Loucy (cell line): Measurements from ENCODE around the gene AGBL4.
A peak's percentile ranks its signal among the peaks of the same experiment; 100 is the strongest.

Experiments
- H2AFZ ChIP-seq: fragments of 200-600 bp; sonication (generic); 2 replicates; pipeline ENCODE4 v1.6.0; 2016; ENCODE audit warnings: antibody characterized with exemption, mild to moderate bottlenecking, low read length, moderate library complexity
- H3F3A ChIP-seq: fragments of 200-600 bp; 2 replicates; pipeline ENCODE4 v1.6.0; 2016; ENCODE audit warnings: antibody characterized with exemption, low read depth, mild to moderate bottlenecking
- H3K27me3 ChIP-seq: fragments of 200-600 bp; sonication (generic); 2 replicates; pipeline ENCODE4 v1.6.1; 2014; ENCODE audit warnings: low read length, mild to moderate bottlenecking; ENCODE audit not compliant: insufficient read depth, poor library complexity, severe bottlenecking
- H3K36me3 ChIP-seq: fragments of 200-600 bp; sonication (generic); 2 replicates; pipeline ENCODE4 v1.6.1; 2016; ENCODE audit warnings: low read length; ENCODE audit not compliant: insufficient read depth
- H3K4me1 ChIP-seq: fragments of 200-600 bp; sonication (generic); 2 replicates; pipeline ENCODE4 v1.5.1; 2014; ENCODE audit warnings: low read length, mild to moderate bottlenecking; ENCODE audit not compliant: insufficient read depth, poor library complexity, severe bottlenecking
- H3K4me2 ChIP-seq: fragments of 200-600 bp; sonication (generic); 2 replicates; pipeline ENCODE4 v1.6.0; 2014; ENCODE audit warnings: antibody characterized with exemption, low read length, low read depth, mild to moderate bottlenecking; ENCODE audit not compliant: poor library complexity, severe bottlenecking
- H3K4me3 ChIP-seq: fragments of 200-600 bp; sonication (generic); 2 replicates; pipeline ENCODE4 v1.5.1; 2014; ENCODE audit warnings: low read length, mild to moderate bottlenecking, mixed read lengths; ENCODE audit not compliant: poor library complexity, severe bottlenecking
- H3K79me2 ChIP-seq: fragments of 200-600 bp; sonication (generic); 2 replicates; pipeline ENCODE4 v1.6.1; 2014; ENCODE audit warnings: low read length; ENCODE audit not compliant: insufficient read depth
- H3K9ac ChIP-seq: fragments of 200-600 bp; sonication (generic); 2 replicates; pipeline ENCODE4 v1.6.0; 2014; ENCODE audit warnings: mild to moderate bottlenecking, low read depth, low read length, moderate library complexity; ENCODE audit not compliant: poor library complexity, severe bottlenecking
- H3K9me2 ChIP-seq: fragments of 200-600 bp; sonication (generic); replicated peaks from 2 replicates; pipeline ENCODE4 v1.6.1; 2016; ENCODE audit warnings: low read depth, low read length, mixed read lengths
- H3K9me3 ChIP-seq: fragments of 200-600 bp; sonication (generic); 2 replicates; pipeline ENCODE4 v1.6.1; 2014; ENCODE audit warnings: mild to moderate bottlenecking, antibody characterized with exemption, low read length, low read depth; ENCODE audit not compliant: insufficient read depth
- H4K20me1 ChIP-seq: fragments of 200-600 bp; sonication (generic); 2 replicates; pipeline ENCODE4 v1.6.0; 2014; ENCODE audit warnings: antibody characterized with exemption, low read length, mild to moderate bottlenecking; ENCODE audit not compliant: insufficient read depth, poor library complexity, severe bottlenecking
- EZH2phosphoT487 ChIP-seq: fragments of 200-600 bp; IDR thresholded peaks from 2 replicates; pipeline ENCODE4 v1.6.1; 2018; ENCODE audit warnings: antibody characterized with exemption, mild to moderate bottlenecking, moderate library complexity, borderline replicate concordance
- TF ChIP-seq, protein P1 (sequence below): fragments of 200-600 bp; sonication (generic); conservative IDR thresholded peaks from 2 replicates; pipeline ENCODE4 v1.5.1; 2014; ENCODE audit warnings: mild to moderate bottlenecking, antibody characterized with exemption, low read length

The AGBL4 gene

GRCh38 chr1:48784301-48784700 lies 1239.5 kb downstream of the AGBL4 start:
- Histone ChIP-seq H3K27me3 (no peaks in the 10 kb centered on the region), H3K9me3 (no peaks in the 10 kb centered on the region), H3K9me2 (no peaks in the 10 kb centered on the region), H3K79me2 (no peaks in the 10 kb centered on the region), H3K4me1 (no peaks in the 10 kb centered on the region), H3K4me2 (no peak overlapping the region), H2AFZ (no peak overlapping the region), H3F3A (no peaks in the 10 kb centered on the region), H3K36me3 (no peaks in the 10 kb centered on the region), H3K9ac (no peak overlapping the region), H4K20me1 (no peaks in the 10 kb centered on the region), H3K4me3 (no peak overlapping the region)
- TF ChIP-seq EZH2phosphoT487 = no peak
- TF ChIP-seq, protein P1, sequence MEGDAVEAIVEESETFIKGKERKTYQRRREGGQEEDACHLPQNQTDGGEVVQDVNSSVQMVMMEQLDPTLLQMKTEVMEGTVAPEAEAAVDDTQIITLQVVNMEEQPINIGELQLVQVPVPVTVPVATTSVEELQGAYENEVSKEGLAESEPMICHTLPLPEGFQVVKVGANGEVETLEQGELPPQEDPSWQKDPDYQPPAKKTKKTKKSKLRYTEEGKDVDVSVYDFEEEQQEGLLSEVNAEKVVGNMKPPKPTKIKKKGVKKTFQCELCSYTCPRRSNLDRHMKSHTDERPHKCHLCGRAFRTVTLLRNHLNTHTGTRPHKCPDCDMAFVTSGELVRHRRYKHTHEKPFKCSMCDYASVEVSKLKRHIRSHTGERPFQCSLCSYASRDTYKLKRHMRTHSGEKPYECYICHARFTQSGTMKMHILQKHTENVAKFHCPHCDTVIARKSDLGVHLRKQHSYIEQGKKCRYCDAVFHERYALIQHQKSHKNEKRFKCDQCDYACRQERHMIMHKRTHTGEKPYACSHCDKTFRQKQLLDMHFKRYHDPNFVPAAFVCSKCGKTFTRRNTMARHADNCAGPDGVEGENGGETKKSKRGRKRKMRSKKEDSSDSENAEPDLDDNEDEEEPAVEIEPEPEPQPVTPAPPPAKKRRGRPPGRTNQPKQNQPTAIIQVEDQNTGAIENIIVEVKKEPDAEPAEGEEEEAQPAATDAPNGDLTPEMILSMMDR = no peak

GRCh38 chr1:48777219-48777895 lies 1246.4 kb downstream of the AGBL4 start:
- Histone ChIP-seq H3K27me3 (no peaks in the 10 kb centered on the region), H3F3A (no peaks in the 10 kb centered on the region), H3K9me2 (no peaks in the 10 kb centered on the region), H3K4me2 (peak overlapping the region; percentile 97), H3K79me2 (peaks cover 57% of the 10 kb centered on the region), H2AFZ (peak overlapping the region; percentile 98), H3K36me3 (no peaks in the 10 kb centered on the region), H4K20me1 (peaks cover 27% of the 10 kb centered on the region), H3K9ac (peak overlapping the region; percentile 85), H3K4me3 (peak overlapping the region; percentile 95), H3K9me3 (no peaks in the 10 kb centered on the region), H3K4me1 (peaks cover 41% of the 10 kb centered on the region)
- TF ChIP-seq, protein P1 = 0 out of 2 replicates have a peak, but pooled peaks have one; percentile 7
- TF ChIP-seq EZH2phosphoT487 = no peak

- H3K4me3 ChIP-seq = peak within 1 kb of the TSS; percentile 95
- no peaks in the 10 kb centered on the region for H3K36me3 ChIP-seq
- H3K4me2 ChIP-seq = peak within 1 kb of the TSS; percentile 97
- peaks cover 64% of the 10 kb centered on the region for H3K79me2 ChIP-seq
- H3K27me3 ChIP-seq = no peaks in the 10 kb centered on the region
- peak within 1 kb of the TSS; percentile 85 for H3K9ac ChIP-seq
- peak within 1 kb of the TSS; percentile 98 for H2AFZ ChIP-seq
- H3K4me1 ChIP-seq = peaks cover 48% of the 10 kb centered on the region
- H3K9me3 ChIP-seq = no peaks in the 10 kb centered on the region
- TF ChIP-seq, protein P1 = no peak
- no peak for TF ChIP-seq EZH2phosphoT487
- no peaks in the 10 kb centered on the region for H3F3A ChIP-seq
- H4K20me1 ChIP-seq = peaks cover 33% of the 10 kb centered on the region
- no peaks in the 10 kb centered on the region for H3K9me2 ChIP-seq
Observed at GRCh38 chr1:48776393-48777218, 1247.1 kb downstream of the AGBL4 start, which contains the start of gene BEND5. BEND5 (minus strand) TSS chr1:48776891; CDS start chr1:48776831, 60 bp downstream.
